ENCODE measurements around the gene BAX. TPM values are rescaled to one million over a fixed set of nuclear protein-coding genes. Genes with fewer than 3 reads are reported as not detected.

The BAX gene
- total and polyA plus RNA-seq, 2 of the 13 experiments (the other 11 are each of a cell fraction or from before 2014, with no cell fraction given), result 139 to 176 TPM

DNA sequence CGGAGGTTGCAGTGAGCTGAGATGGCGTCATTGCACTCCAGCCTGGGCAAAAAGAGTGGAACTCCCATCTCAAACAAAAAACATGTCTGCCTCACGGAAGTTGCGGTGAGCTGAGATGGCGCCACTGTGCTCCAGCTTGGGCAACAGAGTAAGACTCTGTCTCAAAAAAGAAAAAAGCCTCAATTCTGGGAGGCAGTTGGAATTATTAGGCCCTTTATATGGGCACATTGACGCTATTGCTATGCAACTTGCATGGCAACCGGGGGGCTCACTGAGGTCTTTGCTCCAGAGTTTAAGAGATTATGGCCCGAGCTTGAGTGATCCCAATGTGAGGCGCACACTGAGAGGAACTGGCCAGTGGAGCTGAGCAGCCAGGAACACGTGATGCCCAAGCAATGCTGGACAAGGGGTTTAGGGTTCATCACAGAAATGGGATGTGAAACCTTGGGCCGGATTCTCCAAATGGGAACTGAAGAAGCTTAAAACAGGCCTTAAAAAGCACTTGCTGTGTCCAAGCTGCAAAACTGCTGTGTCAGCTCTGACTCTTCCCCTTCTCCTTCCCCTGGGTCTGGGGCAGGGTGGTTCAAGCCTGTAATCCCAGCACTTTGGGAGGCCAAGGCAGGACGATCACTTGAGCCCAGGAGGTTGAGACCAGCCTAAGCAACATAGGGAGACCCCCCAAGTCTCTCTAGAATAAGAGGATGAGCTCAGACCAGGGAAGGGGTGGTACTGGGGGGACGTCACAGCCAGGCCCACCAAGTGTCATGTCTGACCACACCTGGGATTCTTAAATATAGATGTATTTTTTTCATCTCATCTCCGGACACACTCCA lies 12.9 kb downstream of the BAX start (continued):
- TF ChIP-seq MAF1 (CRISPR knock-in tag; IDR thresholded peaks at IDR 0.05; ENCODE audit: borderline replicate concordance) (no peak), GATAD1 (CRISPR knock-in tag; IDR thresholded peaks at IDR 0.05) (no peak; the same call in 1 of the 2 replicates), MXD4 (CRISPR knock-in tag; IDR thresholded peaks at IDR 0.05) (no peak), MAFG (CRISPR knock-in tag; IDR thresholded peaks at IDR 0.05) (peak; percentile 89), SIX1 (CRISPR knock-in tag; IDR thresholded peaks at IDR 0.05; ENCODE audit: borderline replicate concordance) (no peak), SIX4 (CRISPR knock-in tag; IDR thresholded peaks at IDR 0.05) (no peak), MBNL3 (CRISPR knock-in tag; conservative IDR thresholded peaks at IDR 0.05) (no peak), ZFP41 (CRISPR knock-in tag; IDR thresholded peaks at IDR 0.05; ENCODE audit: borderline replicate concordance) (peak; percentile 87; the same call in 1 of the 2 replicates), ZSCAN12 (CRISPR knock-in tag; IDR thresholded peaks at IDR 0.05) (no peak), IKZF4 (CRISPR knock-in tag; IDR thresholded peaks at IDR 0.05; ENCODE audit: borderline replicate concordance, low read depth, not compliant biosample characterization) (no peak), ZNF619 (CRISPR knock-in tag; IDR thresholded peaks at IDR 0.05) (no peak), ZNF275 (CRISPR knock-in tag; IDR thresholded peaks at IDR 0.05; ENCODE audit: borderline replicate concordance) (0 out of 2 replicates have a peak, but pooled peaks have one; percentile 56), CERS6 (CRISPR knock-in tag; IDR thresholded peaks at IDR 0.05) (no peak), ZNF382 (CRISPR knock-in tag; IDR thresholded peaks at IDR 0.05; ENCODE audit: borderline replicate concordance) (no peak), JUND (CRISPR knock-in tag; IDR thresholded peaks at IDR 0.05) (no peak), ZNF10 (CRISPR knock-in tag; IDR thresholded peaks at IDR 0.05; ENCODE audit: borderline replicate concordance, low read depth) (no peak), BCL6 (CRISPR knock-in tag; IDR thresholded peaks at IDR 0.05) (no peak)
- TF ChIP-seq, protein P1, sequence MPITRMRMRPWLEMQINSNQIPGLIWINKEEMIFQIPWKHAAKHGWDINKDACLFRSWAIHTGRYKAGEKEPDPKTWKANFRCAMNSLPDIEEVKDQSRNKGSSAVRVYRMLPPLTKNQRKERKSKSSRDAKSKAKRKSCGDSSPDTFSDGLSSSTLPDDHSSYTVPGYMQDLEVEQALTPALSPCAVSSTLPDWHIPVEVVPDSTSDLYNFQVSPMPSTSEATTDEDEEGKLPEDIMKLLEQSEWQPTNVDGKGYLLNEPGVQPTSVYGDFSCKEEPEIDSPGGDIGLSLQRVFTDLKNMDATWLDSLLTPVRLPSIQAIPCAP (CRISPR knock-in tag; IDR thresholded peaks at IDR 0.05; ENCODE audit: low read depth), result no peak
- TF ChIP-seq, protein P2, sequence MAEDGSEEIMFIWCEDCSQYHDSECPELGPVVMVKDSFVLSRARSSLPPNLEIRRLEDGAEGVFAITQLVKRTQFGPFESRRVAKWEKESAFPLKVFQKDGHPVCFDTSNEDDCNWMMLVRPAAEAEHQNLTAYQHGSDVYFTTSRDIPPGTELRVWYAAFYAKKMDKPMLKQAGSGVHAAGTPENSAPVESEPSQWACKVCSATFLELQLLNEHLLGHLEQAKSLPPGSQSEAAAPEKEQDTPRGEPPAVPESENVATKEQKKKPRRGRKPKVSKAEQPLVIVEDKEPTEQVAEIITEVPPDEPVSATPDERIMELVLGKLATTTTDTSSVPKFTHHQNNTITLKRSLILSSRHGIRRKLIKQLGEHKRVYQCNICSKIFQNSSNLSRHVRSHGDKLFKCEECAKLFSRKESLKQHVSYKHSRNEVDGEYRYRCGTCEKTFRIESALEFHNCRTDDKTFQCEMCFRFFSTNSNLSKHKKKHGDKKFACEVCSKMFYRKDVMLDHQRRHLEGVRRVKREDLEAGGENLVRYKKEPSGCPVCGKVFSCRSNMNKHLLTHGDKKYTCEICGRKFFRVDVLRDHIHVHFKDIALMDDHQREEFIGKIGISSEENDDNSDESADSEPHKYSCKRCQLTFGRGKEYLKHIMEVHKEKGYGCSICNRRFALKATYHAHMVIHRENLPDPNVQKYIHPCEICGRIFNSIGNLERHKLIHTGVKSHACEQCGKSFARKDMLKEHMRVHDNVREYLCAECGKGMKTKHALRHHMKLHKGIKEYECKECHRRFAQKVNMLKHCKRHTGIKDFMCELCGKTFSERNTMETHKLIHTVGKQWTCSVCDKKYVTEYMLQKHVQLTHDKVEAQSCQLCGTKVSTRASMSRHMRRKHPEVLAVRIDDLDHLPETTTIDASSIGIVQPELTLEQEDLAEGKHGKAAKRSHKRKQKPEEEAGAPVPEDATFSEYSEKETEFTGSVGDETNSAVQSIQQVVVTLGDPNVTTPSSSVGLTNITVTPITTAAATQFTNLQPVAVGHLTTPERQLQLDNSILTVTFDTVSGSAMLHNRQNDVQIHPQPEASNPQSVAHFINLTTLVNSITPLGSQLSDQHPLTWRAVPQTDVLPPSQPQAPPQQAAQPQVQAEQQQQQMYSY (CRISPR knock-in tag; IDR thresholded peaks at IDR 0.05), result peak; percentile 68; the same call in 1 of the 2 replicates
- TF ChIP-seq, protein P3, sequence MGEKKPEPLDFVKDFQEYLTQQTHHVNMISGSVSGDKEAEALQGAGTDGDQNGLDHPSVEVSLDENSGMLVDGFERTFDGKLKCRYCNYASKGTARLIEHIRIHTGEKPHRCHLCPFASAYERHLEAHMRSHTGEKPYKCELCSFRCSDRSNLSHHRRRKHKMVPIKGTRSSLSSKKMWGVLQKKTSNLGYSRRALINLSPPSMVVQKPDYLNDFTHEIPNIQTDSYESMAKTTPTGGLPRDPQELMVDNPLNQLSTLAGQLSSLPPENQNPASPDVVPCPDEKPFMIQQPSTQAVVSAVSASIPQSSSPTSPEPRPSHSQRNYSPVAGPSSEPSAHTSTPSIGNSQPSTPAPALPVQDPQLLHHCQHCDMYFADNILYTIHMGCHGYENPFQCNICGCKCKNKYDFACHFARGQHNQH (CRISPR knock-in tag; IDR thresholded peaks at IDR 0.05), result no peak; the same call in 1 of the 2 replicates
- TF ChIP-seq, protein P4, sequence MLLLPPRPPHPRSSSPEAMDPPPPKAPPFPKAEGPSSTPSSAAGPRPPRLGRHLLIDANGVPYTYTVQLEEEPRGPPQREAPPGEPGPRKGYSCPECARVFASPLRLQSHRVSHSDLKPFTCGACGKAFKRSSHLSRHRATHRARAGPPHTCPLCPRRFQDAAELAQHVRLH (CRISPR knock-in tag; IDR thresholded peaks at IDR 0.05; ENCODE audit: borderline replicate concordance, low read depth), result no peak
